B cell (primary cell): ENCODE measurements around the gene ANO2. TPM values are rescaled to one million over a fixed set of nuclear protein-coding genes. Genes with fewer than 3 reads are reported as not detected.

Experiments
- ATAC-seq: fragments of 200-7000 bp; cut with Tn5 transposase; one replicate; pipeline ENCODE4 v1.10.0; 2021; ENCODE audit warnings: low read depth, mild to moderate bottlenecking, moderate number of reproducible peaks, moderate library complexity
- CTCF ChIA-PET: fragments of 350-600 bp; sonication (Branson Sonifier 250); formaldehyde crosslinking; loops from one replicate; lab custom pipeline; 2021; ENCODE audit warnings: antibody characterized with exemption, inconsistent platforms; lab: Charles Lee
- POLR2A ChIA-PET: fragments of 350-600 bp; sonication (Branson Sonifier 250); formaldehyde crosslinking; loops from one replicate; lab custom pipeline; 2021; ENCODE audit warnings: antibody characterized with exemption; lab: Charles Lee
- DNase-seq: peaks from one replicate; pipeline ENCODE4 v3.0.0; 2013
- H2AFZ ChIP-seq: 2 replicates; pipeline ENCODE4 v1.6.1; 2012; ENCODE audit warnings: mild to moderate bottlenecking, low read depth, low read length; ENCODE audit not compliant: insufficient read depth, poor library complexity, severe bottlenecking
- H3K27ac ChIP-seq, 2 donors: 1 replicate in 1 of 2; 2 replicates in 1 of 2; pipeline ENCODE4 v1.5.1; 2012 to 2013; ENCODE audit warnings: low read length in 2 of 2, mild to moderate bottlenecking in 2 of 2, moderate library complexity in 1 of 2
- H3K27me3 ChIP-seq, 4 experiments: fragments of 200-600 bp in 1 of 4; sonication (generic) in 1 of 4; replicated peaks in 1 of 4; 1 replicate in 2 of 4; 2 replicates in 2 of 4; pipeline versions ENCODE4 v1.6.1 to v1.7.0; 2013 to 2016; ENCODE audit warnings: low read length in 3 of 4, mild to moderate bottlenecking in 2 of 4, mixed read lengths in 1 of 4, moderate library complexity in 1 of 4; ENCODE audit not compliant: insufficient read depth in 4 of 4, control insufficient read depth in 3 of 4; ENCODE audit errors: control extremely low read depth in 1 of 4
- H3K36me3 ChIP-seq, 2 experiments: replicated peaks in 1 of 2; 1 replicate in 1 of 2; 2 replicates in 1 of 2; pipeline versions ENCODE4 v1.6.1 to v1.7.1; 2013; ENCODE audit warnings: low read length in 1 of 2; ENCODE audit not compliant: insufficient read depth in 2 of 2, control insufficient read depth in 1 of 2; ENCODE audit errors: control extremely low read depth in 1 of 2, extremely low read depth in 1 of 2
- H3K4me1 ChIP-seq, 2 donors: fragments of 200-600 bp in 1 of 2; sonication (generic) in 1 of 2; 1 replicate in 1 of 2; 2 replicates in 1 of 2; pipeline versions ENCODE4 v1.5.1 to v1.6.1; 2013 to 2017; ENCODE audit warnings: low read length in 2 of 2; ENCODE audit not compliant: control insufficient read depth in 2 of 2, insufficient read depth in 2 of 2
- H3K4me2 ChIP-seq: replicated peaks from 2 replicates; pipeline ENCODE3; 2012; ENCODE audit warnings: mild to moderate bottlenecking, low read depth, low read length; ENCODE audit not compliant: poor library complexity, severe bottlenecking
- H3K4me3 ChIP-seq, 5 experiments: fragments of 200-600 bp in 1 of 5; sonication (generic) in 1 of 5; 1 replicate in 3 of 5; 2 replicates in 2 of 5; pipeline versions ENCODE4 v1.5.1 to v1.7.0; 2011 to 2016; ENCODE audit warnings: low read length in 4 of 5, mild to moderate bottlenecking in 4 of 5, low read depth in 2 of 5, control low read depth in 1 of 5, moderate library complexity in 1 of 5; ENCODE audit not compliant: insufficient read depth in 1 of 5; ENCODE audit errors: control extremely low read depth in 1 of 5, extremely low read depth in 1 of 5
- H3K79me2 ChIP-seq: fragments of 200-600 bp; sonication (generic); one replicate; pipeline ENCODE4 v1.6.0; 2016; ENCODE audit warnings: low read length; ENCODE audit not compliant: control insufficient read depth, insufficient read depth
- H3K9ac ChIP-seq: fragments of 200-600 bp; sonication (generic); 2 replicates; pipeline ENCODE4 v1.6.1; 2017; ENCODE audit warnings: mild to moderate bottlenecking, low read length, moderate library complexity
- H3K9me3 ChIP-seq, 3 donors: one replicate each; pipeline versions ENCODE4 v1.6.1 to v1.7.1; 2013; ENCODE audit warnings: low read length in 2 of 3; ENCODE audit not compliant: control insufficient read depth in 2 of 3, insufficient read depth in 1 of 3; ENCODE audit errors: control extremely low read depth in 1 of 3
- H4K20me1 ChIP-seq: 2 replicates; pipeline ENCODE4 v1.6.0; 2012; ENCODE audit warnings: mild to moderate bottlenecking, low read length; ENCODE audit not compliant: insufficient read depth, control insufficient read depth, poor library complexity, severe bottlenecking
- H3K27ac Mint-ChIP-seq: one replicate; pipeline ENCODE4 v1.8.0; 2021; ENCODE audit warnings: mixed read lengths
- H3K27me3 Mint-ChIP-seq: one replicate; pipeline ENCODE4 v1.8.0; 2021; ENCODE audit warnings: mixed read lengths
- H3K4me1 Mint-ChIP-seq: one replicate; pipeline ENCODE4 v1.8.0; 2021; ENCODE audit warnings: mixed read lengths
- H3K4me3 Mint-ChIP-seq: one replicate; pipeline ENCODE4 v1.8.0; 2021; ENCODE audit warnings: mixed read lengths
- H3K9me3 Mint-ChIP-seq: one replicate; pipeline ENCODE4 v1.8.0; 2022; ENCODE audit warnings: mixed read lengths; ENCODE audit not compliant: insufficient read depth
- CTCF ChIP-seq: fragments of 200-600 bp; IDR thresholded peaks from one replicate; pipeline ENCODE4 v1.8.0; 2022; ENCODE audit warnings: antibody characterized with exemption, mild to moderate bottlenecking
- EZH2 ChIP-seq: IDR thresholded peaks from 2 replicates; pipeline ENCODE4 v1.6.1; 2012; ENCODE audit warnings: borderline replicate concordance, low read depth, mild to moderate bottlenecking, moderate library complexity, low read length; ENCODE audit not compliant: insufficient read depth, poor library complexity, severe bottlenecking
- WGBS: methylation state at CpG from one replicate; pipeline ENCODE4 v1.1.5; 2013; ENCODE audit warnings: missing lambda C conversion rate; ENCODE audit not compliant: insufficient coverage; 5-methylcytosine and 5-hydroxymethylcytosine counted together
- intact Hi-C: fragments of 100-400 bp; cut with micrococcal nuclease; formaldehyde crosslinking; loops from one replicate; pipeline ENCODE4 v1.10.0; 2022
- polyA plus RNA-seq: library from polyadenylated mRNA; depleted of rRNA; stranded (reverse); fragments of >200 nt; gene quantifications from 2 replicates; pipeline ENCODE4 v1.2.3, GENCODE V29; 2012
- total RNA-seq, 2 donors: library from RNA; stranded (reverse); fragments of 120-200 nt in 1 of 2; gene quantifications; 1 replicate in 1 of 2; 2 replicates in 1 of 2; pipeline versions ENCODE4 v1.2.3 to v1.2.4, GENCODE V29; 2013 to 2022

ANO2 gene
- total and polyA plus RNA-seq, 2 donors (not counting 1 experiment from before 2014, with no cell fraction given): not detected

GRCh38 chr12:5746036-5746908, 198.8 kb downstream of the ANO2 start:
- Histone ChIP-seq H3K27ac (no peak overlapping the region), H3K79me2 (no peaks in the 10 kb centered on the region), H3K4me2 (no peak overlapping the region), H3K9ac (no peak overlapping the region), H3K4me1 (no peaks in the 10 kb centered on the region), H3K27me3 (no peaks in the 10 kb centered on the region), H4K20me1 (no peaks in the 10 kb centered on the region), H3K36me3 (no peaks in the 10 kb centered on the region), H3K4me3 (no peak overlapping the region), H3K9me3 (no peaks in the 10 kb centered on the region), H2AFZ (no peak overlapping the region)
- POLR2A ChIA-PET: no interaction called here
- H3K9me3 Mint-ChIP-seq: no peaks in the 10 kb centered on the region
- H3K27me3 Mint-ChIP-seq: peaks cover 4% of the 10 kb centered on the region
- CTCF ChIA-PET: interaction anchor here (1.6 kb wide), 1 partner anchor 11 kb away, joined by 5 read pairs; no protein-coding TSS in a partner anchor
- intact Hi-C loops: no loop called here
- TF ChIP-seq CTCF (no peak), EZH2 (no peak)
- no peak overlapping the region for H3K4me3 Mint-ChIP-seq
- no peak overlapping the region for H3K27ac Mint-ChIP-seq
- ATAC-seq (no peak), DNase-seq (no peak)
- WGBS: 84% methylated on average over 5 of the region's 6 CpGs
- no peaks in the 10 kb centered on the region for H3K4me1 Mint-ChIP-seq

GRCh38 chr12:5745251-5745888, 199.7 kb downstream of the ANO2 start:
- ATAC-seq (no peak), DNase-seq (peak; percentile 15)
- intact Hi-C loops: no loop called here
- Mint-ChIP-seq H3K9me3 (no peaks in the 10 kb centered on the region), H3K27ac (no peak overlapping the region), H3K4me3 (no peak overlapping the region), H3K27me3 (peaks cover 8% of the 10 kb centered on the region), H3K4me1 (no peaks in the 10 kb centered on the region)
- Histone ChIP-seq H3K36me3 (no peaks in the 10 kb centered on the region), H3K27me3 (no peaks in the 10 kb centered on the region), H3K9ac (no peak overlapping the region), H3K4me3 (no peak overlapping the region), H3K4me2 (no peak overlapping the region), H3K79me2 (no peaks in the 10 kb centered on the region), H4K20me1 (no peaks in the 10 kb centered on the region), H3K4me1 (no peaks in the 10 kb centered on the region), H2AFZ (no peak overlapping the region), H3K9me3 (no peaks in the 10 kb centered on the region), H3K27ac (no peak overlapping the region)
- ChIA-PET POLR2A (no interaction called here), CTCF (interaction anchor here (1.6 kb wide), 1 partner anchor 11 kb away, joined by 5 read pairs; no protein-coding TSS in a partner anchor)
- TF ChIP-seq CTCF (peak; percentile 36), EZH2 (no peak)
- WGBS: 13% methylated on average over 2 of the region's 6 CpGs
